KOPT-K1 (cell line): ENCODE results near the gene NTRK3.
"Not testable (repeated sequence)": the region's sequence is repeated elsewhere in the genome, so short reads cannot be mapped to it uniquely, and the experiment has no call there.

Experiments used
- H3K27ac ChIP-seq: fragments of 200-600 bp; sonication (generic); 2 replicates; pipeline ENCODE4 v1.5.1; 2016; ENCODE audit warnings: antibody characterized with exemption, mild to moderate bottlenecking, low read depth, low read length; ENCODE audit not compliant: poor library complexity, severe bottlenecking
- H3K36me3 ChIP-seq: fragments of 200-600 bp; sonication (generic); 2 replicates; pipeline ENCODE4 v1.5.1; 2017; ENCODE audit warnings: antibody characterized with exemption, mild to moderate bottlenecking, low read length, moderate library complexity; ENCODE audit not compliant: insufficient read depth
- H3K9me3 ChIP-seq: fragments of 200-600 bp; sonication (generic); 2 replicates; pipeline ENCODE4 v1.5.1; 2017; ENCODE audit warnings: antibody characterized with exemption, low read length, mild to moderate bottlenecking; ENCODE audit not compliant: insufficient read depth, poor library complexity, severe bottlenecking

Gene NTRK3

GRCh38 chr15:87848012-87848411 is 408.5 kb downstream of the NTRK3 start:
- Histone ChIP-seq H3K27ac (no peak overlapping the region), H3K9me3 (no peaks in the 10 kb centered on the region), H3K36me3 (no peaks in the 10 kb centered on the region)

GRCh38 chr15:87846746-87847145 is 409.8 kb downstream of the NTRK3 start:
- Histone ChIP-seq H3K27ac (no peak overlapping the region), H3K36me3 (no peaks in the 10 kb centered on the region)

GRCh38 chr15:87843312-87843711 is 413.2 kb downstream of the NTRK3 start:
- Histone ChIP-seq H3K9me3 (no peaks in the 10 kb centered on the region), H3K27ac (no peak overlapping the region), H3K36me3 (no peaks in the 10 kb centered on the region)

More at GRCh38 chr15:87846746-87847145, 409.8 kb downstream of the NTRK3 start:
- no peaks in the 10 kb centered on the region for H3K9me3 ChIP-seq

- no peak overlapping the region for H3K27ac ChIP-seq
- H3K36me3 ChIP-seq = no peaks in the 10 kb centered on the region
- H3K9me3 ChIP-seq = no peaks in the 10 kb centered on the region
Measured at GRCh38 chr15:87841426-87841998, 415.0 kb downstream of the NTRK3 start.

GRCh38 chr15:87835830-87836229 is 420.7 kb downstream of the NTRK3 start:
- H3K27ac ChIP-seq, H3K9me3 ChIP-seq, H3K36me3 ChIP-seq: not testable (repeated sequence)

GRCh38 chr15:87833333-87833732 is 423.2 kb downstream of the NTRK3 start:
- H3K36me3 ChIP-seq, H3K9me3 ChIP-seq, H3K27ac ChIP-seq: not testable (repeated sequence)

GRCh38 chr15:87829332-87830050 is 427.0 kb downstream of the NTRK3 start:
- Histone ChIP-seq H3K9me3 (no peaks in the 10 kb centered on the region), H3K36me3 (no peaks in the 10 kb centered on the region), H3K27ac (no peak overlapping the region)

- Histone ChIP-seq H3K27ac (no peak overlapping the region), H3K9me3 (no peaks in the 10 kb centered on the region), H3K36me3 (no peaks in the 10 kb centered on the region)
Measured at GRCh38 chr15:87828608-87829007, 427.9 kb downstream of the NTRK3 start.

GRCh38 chr15:87827131-87827530 is 429.4 kb downstream of the NTRK3 start:
- no peaks in the 10 kb centered on the region for H3K9me3 ChIP-seq
- H3K36me3 ChIP-seq = no peaks in the 10 kb centered on the region
- no peak overlapping the region for H3K27ac ChIP-seq

GRCh38 chr15:87826119-87826747 is 430.3 kb downstream of the NTRK3 start:
- no peaks in the 10 kb centered on the region for H3K9me3 ChIP-seq

GRCh38 chr15:87818756-87819155 is 437.8 kb downstream of the NTRK3 start:
- no peak overlapping the region for H3K27ac ChIP-seq
- no peaks in the 10 kb centered on the region for H3K9me3 ChIP-seq
- no peaks in the 10 kb centered on the region for H3K36me3 ChIP-seq

More at GRCh38 chr15:87826119-87826747, 430.3 kb downstream of the NTRK3 start:
- no peaks in the 10 kb centered on the region for H3K36me3 ChIP-seq
- no peak overlapping the region for H3K27ac ChIP-seq

GRCh38 chr15:87817553-87817952 is 439.0 kb downstream of the NTRK3 start:
- Histone ChIP-seq H3K27ac (no peak overlapping the region), H3K9me3 (no peaks in the 10 kb centered on the region), H3K36me3 (no peaks in the 10 kb centered on the region)

- Histone ChIP-seq H3K36me3 (no peaks in the 10 kb centered on the region), H3K27ac (no peak overlapping the region), H3K9me3 (no peaks in the 10 kb centered on the region)
Measured at GRCh38 chr15:87816811-87817210, 439.7 kb downstream of the NTRK3 start.

GRCh38 chr15:87816016-87816415 is 440.5 kb downstream of the NTRK3 start:
- Histone ChIP-seq H3K9me3 (no peaks in the 10 kb centered on the region), H3K36me3 (no peaks in the 10 kb centered on the region), H3K27ac (no peak overlapping the region)
